GM19324 (cell line): Measurements from ENCODE around the gene IMPDH1.

ENCODE experiments used
- ATAC-seq: cut with Tn5 transposase; IDR thresholded peaks from one replicate; pipeline ENCODE4 v1.9.1; 2021; ENCODE audit warnings: mild to moderate bottlenecking, moderate library complexity; ENCODE audit not compliant: unreplicated experiment, low FRiP score

The IMPDH1 gene

DNA sequence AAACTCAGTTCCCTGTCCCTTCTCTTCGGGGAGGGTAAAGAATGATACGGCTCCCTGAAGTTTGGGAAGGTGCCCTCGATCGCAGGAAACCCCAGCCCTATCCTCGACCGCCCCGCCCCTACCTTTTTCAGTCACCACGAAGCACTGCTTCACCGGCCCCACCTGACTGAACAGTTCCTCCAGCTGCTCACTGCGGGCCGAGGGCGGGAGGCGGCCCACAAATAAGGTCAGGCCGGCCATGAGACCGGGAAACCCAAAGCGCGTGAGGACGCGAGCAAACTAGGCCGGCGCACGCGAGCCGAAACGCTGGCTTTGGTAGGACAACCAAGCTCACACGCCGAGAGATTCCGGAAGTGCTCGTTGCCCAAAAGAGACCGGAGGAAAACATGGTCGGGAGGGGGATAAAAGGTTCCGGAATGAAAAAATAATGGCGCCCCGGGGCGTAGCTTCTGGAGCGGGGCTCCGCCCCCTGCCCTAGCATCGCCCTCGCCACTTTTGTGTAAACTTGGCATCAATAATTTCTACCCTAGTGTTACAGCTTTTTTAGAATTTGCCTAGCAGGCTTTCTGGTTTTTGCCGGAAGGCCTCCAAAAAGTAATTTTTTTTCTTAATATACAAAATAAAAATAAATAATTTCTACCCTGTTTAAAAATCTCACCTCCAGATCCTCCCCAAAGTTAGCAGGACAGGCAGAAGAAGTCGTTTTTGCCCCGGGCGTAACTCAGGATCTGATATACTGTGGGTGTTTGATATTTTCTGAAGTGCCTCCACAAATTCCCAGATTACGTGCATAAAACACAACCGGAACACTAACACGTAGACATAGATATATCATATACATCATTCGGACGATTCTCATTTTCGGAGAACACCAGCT lies 66.0 kb downstream of the IMPDH1 start, which contains the start of gene RBM28:
Gene RBM28 (minus strand): TSS at position 355 of the 877 bp plus-strand sequence. CDS start 115 bp downstream, at position 240.
- peak; percentile 91 for ATAC-seq
